Fibroblast of lung (primary cell): ENCODE data around the gene C15orf39.

Experiments
- EZH2 ChIP-seq: IDR thresholded peaks from 2 replicates; pipeline ENCODE4 v1.5.1; 2012; ENCODE audit warnings: low read length, control low read depth, mild to moderate bottlenecking; ENCODE audit errors: missing control alignments
- TF ChIP-seq, protein P1 (sequence below), 2 donors: IDR thresholded peaks in 1 of 2; conservative IDR thresholded peaks in 1 of 2; 1 replicate in 1 of 2; 2 replicates in 1 of 2; pipeline ENCODE4 v1.5.1; 2011 to 2012; ENCODE audit warnings: low read length in 2 of 2, control low read depth in 1 of 2, inconsistent platforms in 1 of 2, low read depth in 1 of 2, mild to moderate bottlenecking in 1 of 2

GRCh38 chr15:75197062-75197630 lies 4.5 kb upstream of the C15orf39 start:
- TF ChIP-seq, protein P1, sequence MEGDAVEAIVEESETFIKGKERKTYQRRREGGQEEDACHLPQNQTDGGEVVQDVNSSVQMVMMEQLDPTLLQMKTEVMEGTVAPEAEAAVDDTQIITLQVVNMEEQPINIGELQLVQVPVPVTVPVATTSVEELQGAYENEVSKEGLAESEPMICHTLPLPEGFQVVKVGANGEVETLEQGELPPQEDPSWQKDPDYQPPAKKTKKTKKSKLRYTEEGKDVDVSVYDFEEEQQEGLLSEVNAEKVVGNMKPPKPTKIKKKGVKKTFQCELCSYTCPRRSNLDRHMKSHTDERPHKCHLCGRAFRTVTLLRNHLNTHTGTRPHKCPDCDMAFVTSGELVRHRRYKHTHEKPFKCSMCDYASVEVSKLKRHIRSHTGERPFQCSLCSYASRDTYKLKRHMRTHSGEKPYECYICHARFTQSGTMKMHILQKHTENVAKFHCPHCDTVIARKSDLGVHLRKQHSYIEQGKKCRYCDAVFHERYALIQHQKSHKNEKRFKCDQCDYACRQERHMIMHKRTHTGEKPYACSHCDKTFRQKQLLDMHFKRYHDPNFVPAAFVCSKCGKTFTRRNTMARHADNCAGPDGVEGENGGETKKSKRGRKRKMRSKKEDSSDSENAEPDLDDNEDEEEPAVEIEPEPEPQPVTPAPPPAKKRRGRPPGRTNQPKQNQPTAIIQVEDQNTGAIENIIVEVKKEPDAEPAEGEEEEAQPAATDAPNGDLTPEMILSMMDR (conservative IDR thresholded peaks at IDR 0.05 in 1 of 2, IDR thresholded peaks at IDR 0.05 in 1 of 2; ENCODE audit: low read depth in 1 of 2, low read length in 2 of 2), result no peak
- TF ChIP-seq EZH2, result no peak
